ES-I3 (cell line): ENCODE data around the gene IFNK.

Experiments used
- H3K36me3 ChIP-seq: 2 replicates; pipeline ENCODE4 v1.6.1; 2013; ENCODE audit warnings: mild to moderate bottlenecking, low read length, control low read depth, moderate library complexity; ENCODE audit not compliant: insufficient read depth
- H3K4me1 ChIP-seq: 2 replicates; pipeline ENCODE4 v1.6.1; 2013; ENCODE audit warnings: mild to moderate bottlenecking, control low read depth, low read length; ENCODE audit not compliant: insufficient read depth
- H3K9ac ChIP-seq: 2 replicates; pipeline ENCODE4 v1.6.1; 2013; ENCODE audit warnings: low read depth, mild to moderate bottlenecking, low read length, moderate library complexity
- H3K9me3 ChIP-seq: 2 replicates; pipeline ENCODE4 v1.6.1; 2013; ENCODE audit warnings: mild to moderate bottlenecking, low read length, moderate library complexity; ENCODE audit not compliant: control insufficient read depth, insufficient read depth

Gene IFNK

DNA sequence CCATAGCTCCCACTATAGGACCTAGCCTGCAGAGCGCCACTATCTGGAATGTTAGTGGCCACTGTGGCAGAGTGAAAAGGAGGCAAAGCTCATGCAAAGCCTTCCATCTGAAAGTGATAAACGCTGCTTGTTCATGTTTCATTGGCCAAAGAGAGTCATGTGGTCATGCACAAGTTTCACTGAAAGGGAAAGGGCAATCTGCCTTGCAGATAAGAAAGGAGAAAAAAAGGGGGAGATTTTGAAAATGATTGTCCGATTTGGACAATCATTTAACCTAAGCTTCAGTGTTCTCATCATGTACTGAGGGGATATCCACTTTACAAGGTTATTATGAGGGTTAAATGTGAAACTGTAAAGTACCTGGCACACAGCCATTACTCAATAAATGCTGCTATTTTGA is 14.6 kb downstream of the IFNK start:
- Histone ChIP-seq H3K9me3 (no peaks in the 10 kb centered on the region), H3K4me1 (peaks cover 9% of the 10 kb centered on the region; the same call in 1 of the 2 replicates), H3K9ac (no peak overlapping the region), H3K36me3 (no peaks in the 10 kb centered on the region)

DNA sequence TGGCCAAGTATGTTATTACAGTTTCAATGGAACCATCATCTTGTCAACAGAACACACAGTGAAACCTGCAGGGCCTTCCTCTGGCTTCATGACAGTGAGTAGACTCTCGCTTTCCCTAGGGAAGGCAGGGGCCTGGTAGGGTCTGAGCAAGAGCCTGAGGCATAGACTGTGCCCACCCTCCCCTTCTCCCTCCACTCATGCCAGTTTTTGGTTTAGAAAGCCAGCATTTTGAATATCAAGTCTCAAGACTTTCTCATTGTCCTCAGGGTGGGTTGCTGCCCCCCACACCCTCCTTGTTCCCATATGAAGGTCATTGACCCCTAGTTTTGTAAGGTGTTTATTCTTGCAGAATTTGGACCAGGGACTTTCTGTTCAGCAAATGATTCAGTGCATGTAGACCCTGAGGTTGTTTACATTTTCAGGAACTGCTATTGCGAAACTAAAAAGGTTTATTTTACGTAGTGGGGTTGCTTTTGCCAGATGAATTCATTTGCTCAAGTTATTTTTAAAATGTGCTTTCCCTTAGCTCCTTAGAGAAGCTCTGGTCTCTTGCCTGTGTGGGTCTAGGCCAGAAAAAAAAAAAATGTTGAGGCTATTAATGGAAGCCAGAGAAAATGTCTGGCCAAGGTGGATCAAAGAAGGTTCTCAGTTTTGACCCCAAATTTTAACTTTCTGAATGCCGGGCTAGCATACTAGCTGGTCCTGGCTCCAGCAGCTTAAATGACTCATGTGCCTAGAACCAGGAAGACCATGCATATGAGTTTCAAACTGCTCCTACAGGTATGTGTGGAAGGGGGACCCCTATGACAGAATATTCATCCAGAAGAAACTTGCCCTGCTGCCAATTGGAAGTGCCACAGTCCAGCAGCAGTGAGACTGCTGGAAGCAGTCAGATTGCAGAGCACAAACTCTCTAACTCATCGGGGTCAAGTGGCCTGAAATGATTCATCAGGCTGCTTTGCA is 15.7 kb downstream of the IFNK start:
- Histone ChIP-seq H3K4me1 (peaks cover 9% of the 10 kb centered on the region; the same call in 1 of the 2 replicates), H3K9me3 (no peaks in the 10 kb centered on the region), H3K9ac (no peak overlapping the region), H3K36me3 (no peaks in the 10 kb centered on the region)

DNA sequence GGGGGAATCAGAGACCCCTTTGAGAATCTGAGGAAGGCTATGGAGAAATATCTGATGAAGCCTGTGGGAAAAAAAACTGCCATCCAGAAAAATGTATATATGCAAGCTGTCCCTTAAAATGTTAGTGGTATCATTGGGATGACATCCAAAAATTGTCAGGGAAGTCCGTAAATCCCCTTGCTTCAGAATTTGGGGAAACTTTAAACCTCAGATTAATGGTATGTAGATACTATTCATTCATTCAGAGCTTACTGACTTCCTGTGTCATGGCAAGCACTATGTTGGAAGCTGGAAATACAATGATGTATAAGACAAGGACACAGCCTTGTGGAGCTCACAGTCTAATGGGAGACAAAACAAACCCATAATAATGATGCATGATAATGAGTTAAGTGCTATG is 16.4 kb downstream of the IFNK start:
- Histone ChIP-seq H3K36me3 (no peaks in the 10 kb centered on the region), H3K9ac (no peak overlapping the region), H3K4me1 (peaks cover 9% of the 10 kb centered on the region), H3K9me3 (no peaks in the 10 kb centered on the region)

DNA sequence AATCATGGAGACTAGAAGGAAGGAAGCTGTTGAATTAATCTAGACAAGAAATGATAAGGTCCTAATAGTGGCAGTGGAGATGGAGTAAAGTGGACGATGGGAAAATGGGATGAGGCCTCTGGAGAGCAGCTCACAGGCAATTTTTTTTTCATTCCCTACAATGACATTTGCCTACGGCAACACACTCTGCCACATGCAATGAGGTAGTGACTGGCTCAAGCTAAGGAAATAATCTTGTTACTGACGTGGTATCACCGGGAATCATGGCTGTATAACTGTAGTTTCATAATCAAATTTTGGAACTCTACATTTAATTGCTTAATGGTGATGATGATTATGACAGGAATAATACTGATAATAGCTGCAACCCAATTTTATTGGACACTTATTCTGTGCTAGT is 17.6 kb downstream of the IFNK start:
- Histone ChIP-seq H3K4me1 (peaks cover 3% of the 10 kb centered on the region), H3K9ac (no peak overlapping the region), H3K36me3 (no peaks in the 10 kb centered on the region), H3K9me3 (no peaks in the 10 kb centered on the region)

DNA sequence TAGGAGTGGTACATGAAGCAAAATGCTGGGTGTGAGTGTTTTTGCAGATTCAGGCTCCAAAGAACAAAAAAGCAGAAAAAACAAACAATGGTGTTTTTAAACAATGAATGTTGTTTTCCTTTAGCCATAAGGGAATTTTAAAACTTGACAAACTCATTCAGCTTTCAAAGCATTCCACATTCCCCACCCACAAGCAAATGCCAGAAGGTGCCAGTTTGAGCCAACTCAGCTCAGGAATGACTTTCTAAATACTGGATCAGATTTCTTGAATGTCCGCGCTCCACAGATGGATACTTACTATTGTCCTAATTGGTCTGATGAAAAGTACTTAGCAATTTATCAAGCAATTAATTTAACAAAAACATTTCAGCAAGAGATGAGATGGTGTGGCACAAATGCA is 18.4 kb downstream of the IFNK start:
- no peaks in the 10 kb centered on the region; the same call in none of the 2 replicates for H3K4me1 ChIP-seq
- no peak overlapping the region for H3K9ac ChIP-seq
- no peaks in the 10 kb centered on the region for H3K9me3 ChIP-seq
- H3K36me3 ChIP-seq = no peaks in the 10 kb centered on the region

DNA sequence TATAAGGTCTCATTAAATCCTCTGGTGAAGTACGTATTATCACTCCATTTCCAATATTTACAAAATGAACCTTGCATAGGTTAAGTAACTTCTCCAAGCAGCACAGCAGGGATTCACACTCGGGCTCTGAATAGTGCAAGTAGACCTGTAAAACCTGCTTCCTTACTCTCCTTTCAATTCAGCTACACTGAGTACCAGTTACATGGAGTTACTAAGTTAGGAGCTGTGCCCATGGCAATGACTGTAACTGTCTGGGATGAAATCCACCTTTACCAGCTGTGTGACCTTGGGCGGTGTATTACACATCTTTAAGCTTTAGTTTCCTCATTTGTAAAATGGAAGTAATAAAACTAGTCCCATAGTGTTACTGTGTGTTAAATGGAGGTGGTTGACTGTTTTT is 21.4 kb downstream of the IFNK start:
- no peak overlapping the region for H3K9ac ChIP-seq
- H3K4me1 ChIP-seq = no peaks in the 10 kb centered on the region; the same call in 1 of the 2 replicates
- no peaks in the 10 kb centered on the region for H3K36me3 ChIP-seq
- no peaks in the 10 kb centered on the region for H3K9me3 ChIP-seq

DNA sequence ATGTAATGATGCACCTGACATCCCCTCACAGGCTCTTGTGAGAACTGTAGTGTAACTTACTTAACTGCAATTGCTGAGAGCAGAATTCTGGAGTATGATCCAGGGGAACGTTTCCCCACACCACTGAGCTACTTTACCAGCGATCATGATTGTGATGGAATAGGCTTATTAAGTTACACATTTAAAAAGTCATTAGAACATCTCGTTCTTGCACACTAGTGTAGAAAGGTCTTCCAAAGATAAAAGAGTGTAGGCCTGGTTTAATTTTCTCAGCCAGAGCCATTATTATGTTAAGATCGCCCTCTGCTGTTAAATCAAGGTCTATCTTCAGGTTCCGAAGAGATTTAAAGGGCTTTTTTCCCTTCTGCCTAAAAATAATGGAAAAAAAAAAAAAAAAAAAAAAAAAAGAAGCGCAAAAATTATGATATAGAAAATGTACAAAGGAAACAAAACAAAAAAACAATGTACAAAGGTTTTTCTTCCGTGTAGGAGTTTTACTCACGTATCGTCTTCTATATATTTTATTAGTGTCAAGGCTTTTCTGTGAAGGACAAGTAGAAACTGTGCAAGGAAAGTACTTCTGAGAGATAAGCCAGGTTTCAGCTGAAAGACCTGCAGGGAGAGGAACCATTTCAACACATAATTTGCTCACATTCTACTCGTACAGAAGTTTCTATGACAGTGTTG is 24.1 kb downstream of the IFNK start:
- H3K9ac ChIP-seq = no peak overlapping the region
- H3K36me3 ChIP-seq = peaks cover 4% of the 10 kb centered on the region; the same call in 1 of the 2 replicates
- H3K9me3 ChIP-seq = no peaks in the 10 kb centered on the region
- H3K4me1 ChIP-seq = no peaks in the 10 kb centered on the region; the same call in 1 of the 2 replicates

GRCh38 chr9:27549196-27549755 is 25.2 kb downstream of the IFNK start:
- H3K36me3 ChIP-seq = peaks cover 4% of the 10 kb centered on the region; the same call in 1 of the 2 replicates

DNA sequence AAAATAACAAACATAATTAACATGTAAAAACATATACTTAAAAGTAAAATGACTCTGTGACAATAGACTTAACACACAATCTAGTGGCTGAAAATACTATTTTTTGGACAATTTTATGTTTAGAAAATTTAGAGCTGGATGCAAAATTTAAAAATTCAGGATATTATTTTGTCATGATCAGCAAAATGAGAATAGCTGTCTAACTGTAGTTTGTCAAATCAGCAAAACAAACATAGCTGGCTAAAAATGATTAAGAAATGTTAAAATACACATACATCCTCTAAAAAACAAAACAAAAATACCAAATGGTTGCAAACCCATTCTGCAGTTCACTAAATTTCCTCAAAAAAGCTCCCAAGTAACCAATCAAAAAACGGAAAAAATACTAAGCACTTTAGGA is 30.6 kb downstream of the IFNK start:
- Histone ChIP-seq H3K9me3 (no peaks in the 10 kb centered on the region), H3K36me3 (peaks cover 16% of the 10 kb centered on the region; the same call in 1 of the 2 replicates), H3K9ac (no peak overlapping the region), H3K4me1 (no peaks in the 10 kb centered on the region)

More at GRCh38 chr9:27549196-27549755, 25.2 kb downstream of the IFNK start:
- no peaks in the 10 kb centered on the region; the same call in 1 of the 2 replicates for H3K4me1 ChIP-seq
- H3K9ac ChIP-seq = no peak overlapping the region
- no peaks in the 10 kb centered on the region for H3K9me3 ChIP-seq

DNA sequence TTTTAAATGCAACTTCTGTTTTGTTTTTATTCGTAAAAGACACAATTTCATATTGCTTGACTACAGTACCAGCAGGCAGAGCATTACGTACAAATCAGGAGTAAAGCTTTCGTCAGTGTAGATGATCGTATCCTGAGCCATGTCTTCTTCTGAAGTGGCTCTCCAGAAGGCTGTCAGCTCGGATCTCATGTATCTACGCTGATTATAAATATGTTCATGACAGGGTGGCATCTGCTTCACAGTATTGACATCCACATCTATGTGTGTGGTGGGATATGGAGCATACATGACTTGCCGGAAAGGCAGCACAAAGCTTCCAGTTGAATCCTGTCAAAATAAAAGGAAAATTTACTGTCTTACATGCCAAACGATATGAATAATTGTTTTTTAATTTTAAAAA is 32.4 kb downstream of the IFNK start:
- H3K9ac ChIP-seq = no peak overlapping the region
- H3K36me3 ChIP-seq = peaks cover 16% of the 10 kb centered on the region; the same call in 1 of the 2 replicates
- no peaks in the 10 kb centered on the region for H3K4me1 ChIP-seq
- H3K9me3 ChIP-seq = no peaks in the 10 kb centered on the region

DNA sequence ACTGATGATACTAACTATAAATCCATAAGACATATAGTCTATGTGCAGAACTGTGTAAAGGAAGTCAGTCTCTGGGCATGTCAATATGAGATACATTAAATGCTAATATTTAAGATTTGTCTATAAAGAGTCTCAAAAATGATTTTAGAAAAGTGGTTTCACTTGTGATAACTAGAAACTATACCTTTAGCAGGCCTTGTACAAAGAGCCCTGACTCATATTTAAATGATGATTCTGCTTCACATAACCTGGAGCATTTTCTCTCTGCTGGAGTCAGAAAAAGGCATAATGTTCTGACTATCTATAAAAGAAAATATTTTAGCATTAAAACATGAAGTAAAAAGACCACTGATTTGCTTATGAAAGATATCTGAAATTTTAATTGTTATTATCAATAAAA is 34.2 kb downstream of the IFNK start:
- peaks cover 12% of the 10 kb centered on the region; the same call in 1 of the 2 replicates for H3K36me3 ChIP-seq
- H3K9me3 ChIP-seq = no peaks in the 10 kb centered on the region
- H3K4me1 ChIP-seq = no peaks in the 10 kb centered on the region
- H3K9ac ChIP-seq = no peak overlapping the region

GRCh38 chr9:27560457-27560856 is 36.4 kb downstream of the IFNK start:
- H3K4me1 ChIP-seq = no peaks in the 10 kb centered on the region
- peaks cover 12% of the 10 kb centered on the region; the same call in 1 of the 2 replicates for H3K36me3 ChIP-seq
- no peaks in the 10 kb centered on the region for H3K9me3 ChIP-seq
- no peak overlapping the region for H3K9ac ChIP-seq

DNA sequence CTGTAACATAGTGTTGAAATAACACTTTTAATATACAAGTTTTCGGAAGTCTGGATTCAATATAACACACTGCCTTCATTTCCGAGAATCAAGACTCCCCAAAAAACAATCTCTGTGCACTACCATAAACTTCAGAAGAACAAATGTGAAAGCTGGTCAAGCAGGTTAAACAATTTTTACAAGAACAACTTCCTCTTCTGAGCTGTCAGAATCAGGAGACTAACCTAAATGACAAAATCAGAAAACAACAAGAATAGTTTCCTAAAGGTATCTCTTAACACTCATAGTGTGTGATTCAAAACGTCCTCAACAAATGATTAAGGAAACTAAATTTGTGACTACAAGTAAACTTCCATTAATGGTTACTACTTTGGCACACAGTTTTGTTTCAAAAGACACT is 37.6 kb downstream of the IFNK start:
- H3K4me1 ChIP-seq = no peaks in the 10 kb centered on the region
- 0 out of 2 replicates have a peak, but pooled peaks cover 4% of the 10 kb centered on the region for H3K36me3 ChIP-seq
- H3K9ac ChIP-seq = no peak overlapping the region
- H3K9me3 ChIP-seq = no peaks in the 10 kb centered on the region

GRCh38 chr9:27563738-27564430 is 39.8 kb downstream of the IFNK start:
- Histone ChIP-seq H3K36me3 (no peaks in the 10 kb centered on the region), H3K9me3 (no peaks in the 10 kb centered on the region), H3K4me1 (no peaks in the 10 kb centered on the region), H3K9ac (no peak overlapping the region)
